PC-9 (cell line): ENCODE results near the gene ICAM2.

Experiments
- EZH2 ChIP-seq: fragments of 200-600 bp; sonication (generic); IDR thresholded peaks from 2 replicates; pipeline ENCODE4 v1.8.0; 2017; ENCODE audit warnings: antibody characterized with exemption, low read depth
- TF ChIP-seq, protein P1 (sequence below): fragments of 200-600 bp; sonication (generic); conservative IDR thresholded peaks from 2 replicates; pipeline ENCODE4 v1.6.1; 2017; ENCODE audit warnings: mixed run types, antibody characterized with exemption, mild to moderate bottlenecking, moderate library complexity

DNA sequence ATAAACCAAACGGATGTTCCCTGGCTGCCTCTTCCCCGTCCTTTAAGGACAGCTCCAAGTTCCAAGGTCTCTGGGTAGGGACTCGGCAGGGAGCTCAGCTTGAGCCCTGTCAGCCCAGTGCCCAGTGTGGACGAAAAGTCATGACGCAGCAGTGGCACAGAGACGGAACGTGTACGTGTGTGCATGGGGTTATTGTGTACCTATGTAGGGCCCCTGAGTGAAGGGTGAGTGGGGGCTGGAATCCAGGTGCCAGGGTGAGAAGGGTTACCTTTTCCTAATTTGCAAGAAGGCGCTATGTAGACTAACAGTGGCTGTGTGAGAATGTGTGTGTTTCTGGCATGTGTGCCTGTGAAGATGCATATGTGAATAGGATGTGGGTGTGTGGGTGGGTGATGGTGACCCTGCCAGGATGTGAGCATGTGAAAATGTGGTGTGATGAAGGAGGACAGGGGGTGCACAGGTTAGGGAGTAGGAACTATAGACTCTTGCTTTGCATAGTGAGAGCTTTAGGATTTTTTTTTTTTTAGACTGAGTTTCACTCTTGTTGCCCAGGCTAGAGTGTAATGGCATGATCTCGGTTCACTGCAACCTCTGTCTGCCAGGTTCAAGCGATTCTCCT, 53.7 kb downstream of the ICAM2 start:
- TF ChIP-seq, protein P1, sequence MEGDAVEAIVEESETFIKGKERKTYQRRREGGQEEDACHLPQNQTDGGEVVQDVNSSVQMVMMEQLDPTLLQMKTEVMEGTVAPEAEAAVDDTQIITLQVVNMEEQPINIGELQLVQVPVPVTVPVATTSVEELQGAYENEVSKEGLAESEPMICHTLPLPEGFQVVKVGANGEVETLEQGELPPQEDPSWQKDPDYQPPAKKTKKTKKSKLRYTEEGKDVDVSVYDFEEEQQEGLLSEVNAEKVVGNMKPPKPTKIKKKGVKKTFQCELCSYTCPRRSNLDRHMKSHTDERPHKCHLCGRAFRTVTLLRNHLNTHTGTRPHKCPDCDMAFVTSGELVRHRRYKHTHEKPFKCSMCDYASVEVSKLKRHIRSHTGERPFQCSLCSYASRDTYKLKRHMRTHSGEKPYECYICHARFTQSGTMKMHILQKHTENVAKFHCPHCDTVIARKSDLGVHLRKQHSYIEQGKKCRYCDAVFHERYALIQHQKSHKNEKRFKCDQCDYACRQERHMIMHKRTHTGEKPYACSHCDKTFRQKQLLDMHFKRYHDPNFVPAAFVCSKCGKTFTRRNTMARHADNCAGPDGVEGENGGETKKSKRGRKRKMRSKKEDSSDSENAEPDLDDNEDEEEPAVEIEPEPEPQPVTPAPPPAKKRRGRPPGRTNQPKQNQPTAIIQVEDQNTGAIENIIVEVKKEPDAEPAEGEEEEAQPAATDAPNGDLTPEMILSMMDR, result no peak
- TF ChIP-seq EZH2, result no peak
